OCI-LY1 (cell line): ENCODE results near the gene ZBTB32.

Experiments used
- H2AFZ ChIP-seq: fragments of 200-600 bp; sonication (generic), shearing (Covaris generic); 2 replicates; pipeline ENCODE4 v1.6.0; 2014; ENCODE audit warnings: antibody characterized with exemption, mild to moderate bottlenecking, low read length
- H3F3A ChIP-seq: fragments of 200-600 bp; sonication (generic), shearing (Covaris generic); 2 replicates; pipeline ENCODE4 v1.6.0; 2014; ENCODE audit warnings: mild to moderate bottlenecking, antibody characterized with exemption, low read length, moderate library complexity; ENCODE audit not compliant: insufficient read depth
- H3K27ac ChIP-seq: fragments of 200-600 bp; sonication (generic); 2 replicates; pipeline ENCODE4 v1.5.1; 2014; ENCODE audit warnings: low read length, mixed run types, mild to moderate bottlenecking, low read depth; ENCODE audit not compliant: poor library complexity, severe bottlenecking
- H3K27me3 ChIP-seq: fragments of 200-600 bp; sonication (generic); 2 replicates; pipeline ENCODE4 v1.6.0; 2014; ENCODE audit warnings: antibody characterized with exemption, mild to moderate bottlenecking, low read length, moderate library complexity; ENCODE audit not compliant: insufficient read depth
- H3K36me3 ChIP-seq: fragments of 200-600 bp; sonication (generic); 2 replicates; pipeline ENCODE4 v1.6.1; 2014; ENCODE audit warnings: mild to moderate bottlenecking, antibody characterized with exemption, low read length, moderate library complexity, mixed read lengths; ENCODE audit not compliant: insufficient read depth
- H3K4me1 ChIP-seq: fragments of 200-600 bp; sonication (generic); 2 replicates; pipeline ENCODE4 v1.5.1; 2014; ENCODE audit warnings: mild to moderate bottlenecking, low read length, moderate library complexity; ENCODE audit not compliant: insufficient read depth, severe bottlenecking
- H3K4me2 ChIP-seq: fragments of 200-600 bp; sonication (generic), shearing (Covaris generic); 2 replicates; pipeline ENCODE4 v1.6.1; 2014; ENCODE audit warnings: low read length
- H3K4me3 ChIP-seq: fragments of 200-600 bp; sonication (generic); 2 replicates; pipeline ENCODE4 v1.5.1; 2014; ENCODE audit warnings: low read length, low read depth, mild to moderate bottlenecking, mixed read lengths; ENCODE audit not compliant: poor library complexity, severe bottlenecking
- H3K79me2 ChIP-seq: fragments of 200-600 bp; shearing (Covaris generic); 2 replicates; pipeline ENCODE4 v1.6.1; 2016; ENCODE audit warnings: mixed run types, low read length, mixed read lengths; ENCODE audit not compliant: insufficient read depth
- H3K9ac ChIP-seq: fragments of 200-600 bp; sonication (generic), shearing (Covaris generic); 2 replicates; pipeline ENCODE4 v1.6.1; 2014; ENCODE audit warnings: mild to moderate bottlenecking, low read length, mixed read lengths
- H3K9me2 ChIP-seq: fragments of 200-600 bp; sonication (generic), shearing (Covaris generic); 2 replicates; pipeline ENCODE4 v1.6.1; 2014; ENCODE audit warnings: low read depth, mild to moderate bottlenecking, low read length, mixed read lengths
- H3K9me3 ChIP-seq: fragments of 200-600 bp; shearing (Covaris generic); 2 replicates; pipeline ENCODE4 v1.6.1; 2014; ENCODE audit warnings: low read length, mixed read lengths
- H4K20me1 ChIP-seq: fragments of 200-600 bp; sonication (generic), shearing (Covaris generic); 2 replicates; pipeline ENCODE4 v1.6.0; 2016; ENCODE audit warnings: mild to moderate bottlenecking, low read length; ENCODE audit not compliant: insufficient read depth
- EZH2 ChIP-seq: fragments of 200-600 bp; sonication (generic), shearing (Covaris generic); IDR thresholded peaks from 2 replicates; pipeline ENCODE4 v1.8.0; 2017; ENCODE audit warnings: borderline replicate concordance, mixed run types, mild to moderate bottlenecking, antibody characterized with exemption, low read length, moderate library complexity, mixed read lengths
- TF ChIP-seq, protein P1 (sequence below): fragments of 200-600 bp; sonication (generic), shearing (Covaris generic); IDR thresholded peaks from 2 replicates; pipeline ENCODE4 v1.5.1; 2017; ENCODE audit warnings: mild to moderate bottlenecking, antibody characterized with exemption, low read length, moderate library complexity, mixed read lengths

Gene ZBTB32

DNA sequence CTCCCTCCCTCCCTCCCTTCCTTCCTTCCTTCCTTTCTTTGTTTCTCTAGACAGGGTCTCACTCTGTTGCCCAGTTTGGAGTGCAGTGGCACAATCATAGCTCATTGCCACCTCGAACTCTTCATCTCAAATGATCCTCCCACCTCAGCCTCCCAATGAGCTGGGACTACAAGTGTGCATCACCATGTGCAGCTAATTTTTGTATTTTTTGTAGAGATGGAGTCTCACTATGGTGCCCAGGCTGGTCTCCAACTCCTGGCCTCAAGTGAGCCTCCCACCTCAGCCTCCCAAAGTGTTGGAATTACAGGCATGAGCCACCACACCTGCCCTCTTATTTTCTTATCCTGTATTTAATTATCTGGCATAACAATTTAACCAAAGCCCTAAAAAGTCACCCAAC lies 33.7 kb upstream of the ZBTB32 start:
- H3K36me3 ChIP-seq = no peaks in the 10 kb centered on the region
- no peaks in the 10 kb centered on the region for H3F3A ChIP-seq
- H3K9me2 ChIP-seq = no peaks in the 10 kb centered on the region
- no peak overlapping the region for H3K9ac ChIP-seq
- H3K4me2 ChIP-seq = no peak overlapping the region
- H3K27me3 ChIP-seq = peaks cover 6% of the 10 kb centered on the region
- no peaks in the 10 kb centered on the region for H4K20me1 ChIP-seq
- TF ChIP-seq, protein P1, sequence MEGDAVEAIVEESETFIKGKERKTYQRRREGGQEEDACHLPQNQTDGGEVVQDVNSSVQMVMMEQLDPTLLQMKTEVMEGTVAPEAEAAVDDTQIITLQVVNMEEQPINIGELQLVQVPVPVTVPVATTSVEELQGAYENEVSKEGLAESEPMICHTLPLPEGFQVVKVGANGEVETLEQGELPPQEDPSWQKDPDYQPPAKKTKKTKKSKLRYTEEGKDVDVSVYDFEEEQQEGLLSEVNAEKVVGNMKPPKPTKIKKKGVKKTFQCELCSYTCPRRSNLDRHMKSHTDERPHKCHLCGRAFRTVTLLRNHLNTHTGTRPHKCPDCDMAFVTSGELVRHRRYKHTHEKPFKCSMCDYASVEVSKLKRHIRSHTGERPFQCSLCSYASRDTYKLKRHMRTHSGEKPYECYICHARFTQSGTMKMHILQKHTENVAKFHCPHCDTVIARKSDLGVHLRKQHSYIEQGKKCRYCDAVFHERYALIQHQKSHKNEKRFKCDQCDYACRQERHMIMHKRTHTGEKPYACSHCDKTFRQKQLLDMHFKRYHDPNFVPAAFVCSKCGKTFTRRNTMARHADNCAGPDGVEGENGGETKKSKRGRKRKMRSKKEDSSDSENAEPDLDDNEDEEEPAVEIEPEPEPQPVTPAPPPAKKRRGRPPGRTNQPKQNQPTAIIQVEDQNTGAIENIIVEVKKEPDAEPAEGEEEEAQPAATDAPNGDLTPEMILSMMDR = no peak
- no peak for TF ChIP-seq EZH2
- H3K27ac ChIP-seq = no peak overlapping the region
- H2AFZ ChIP-seq = no peak overlapping the region
- no peaks in the 10 kb centered on the region for H3K9me3 ChIP-seq
- H3K79me2 ChIP-seq = no peaks in the 10 kb centered on the region
- H3K4me3 ChIP-seq = no peak overlapping the region
- H3K4me1 ChIP-seq = no peaks in the 10 kb centered on the region

DNA sequence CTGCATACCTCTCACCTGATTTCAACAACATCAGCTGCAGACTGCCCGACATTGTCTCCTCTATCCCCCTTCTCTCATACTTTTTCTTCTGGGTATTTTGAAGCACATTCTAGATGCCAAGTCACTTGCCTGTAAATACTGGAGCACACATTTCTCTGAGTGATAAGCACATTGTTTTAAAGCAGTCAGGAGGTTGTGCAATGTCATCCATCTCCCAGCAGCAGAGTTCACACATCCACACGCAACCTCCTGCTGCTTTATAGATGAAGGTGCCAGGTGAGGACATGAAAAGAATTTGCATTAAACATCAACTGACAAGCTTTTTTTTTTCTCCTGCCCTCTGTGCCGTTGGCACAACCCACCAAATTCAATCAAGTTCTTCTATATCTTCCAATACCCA lies 32.5 kb upstream of the ZBTB32 start:
- Histone ChIP-seq H3K9me2 (no peaks in the 10 kb centered on the region), H3K27me3 (peaks cover 4% of the 10 kb centered on the region; the same call in 1 of the 2 replicates), H3K27ac (no peak overlapping the region), H3K9me3 (no peaks in the 10 kb centered on the region), H3F3A (no peaks in the 10 kb centered on the region), H3K4me1 (no peaks in the 10 kb centered on the region), H4K20me1 (no peaks in the 10 kb centered on the region), H3K79me2 (no peaks in the 10 kb centered on the region), H3K36me3 (no peaks in the 10 kb centered on the region), H3K4me2 (no peak overlapping the region), H3K4me3 (no peak overlapping the region), H2AFZ (no peak overlapping the region), H3K9ac (no peak overlapping the region)
- TF ChIP-seq, protein P1 = no peak
- no peak for TF ChIP-seq EZH2

GRCh38 chr19:35673121-35673804 lies 31.1 kb upstream of the ZBTB32 start:
- H3K4me1 ChIP-seq = no peaks in the 10 kb centered on the region
- H3K36me3 ChIP-seq = no peaks in the 10 kb centered on the region
- no peaks in the 10 kb centered on the region for H3K9me3 ChIP-seq
- peak overlapping the region; percentile 27 for H3K4me3 ChIP-seq
- H3K79me2 ChIP-seq = no peaks in the 10 kb centered on the region
- no peak for TF ChIP-seq EZH2
- TF ChIP-seq, protein P1 = no peak
- no peak overlapping the region for H2AFZ ChIP-seq
- H3K4me2 ChIP-seq = peak overlapping the region; percentile 40; the same call in 1 of the 2 replicates
- H3K9ac ChIP-seq = no peak overlapping the region
- H3K27me3 ChIP-seq = peaks cover 4% of the 10 kb centered on the region; the same call in 1 of the 2 replicates
- H4K20me1 ChIP-seq = no peaks in the 10 kb centered on the region
- no peaks in the 10 kb centered on the region for H3K9me2 ChIP-seq
- H3K27ac ChIP-seq = no peak overlapping the region
- no peaks in the 10 kb centered on the region for H3F3A ChIP-seq
